GM10266 (cell line): ENCODE results near the gene PFKFB4.

Source experiments
- DNase-seq: peaks from one replicate; pipeline ENCODE4 v3.0.0; 2012; ENCODE audit errors: extremely low spot score
- CTCF ChIP-seq: IDR thresholded peaks from 2 replicates; pipeline ENCODE4 v1.5.1; 2012; ENCODE audit warnings: mild to moderate bottlenecking, low read depth; ENCODE audit not compliant: control insufficient read depth, insufficient read depth; ENCODE audit errors: missing control alignments

Gene PFKFB4

GRCh38 chr3:48472923-48473616, 83.5 kb downstream of the PFKFB4 start:
- TF ChIP-seq CTCF = peak; percentile 42
- peak; percentile 93 for DNase-seq

- no peak for TF ChIP-seq CTCF
- DNase-seq = no peak
Observed at GRCh38 chr3:48472673-48472922, 84.0 kb downstream of the PFKFB4 start.

GRCh38 chr3:48470286-48470685, 86.3 kb downstream of the PFKFB4 start:
- no peak for TF ChIP-seq CTCF
- DNase-seq = no peak

GRCh38 chr3:48469046-48469915, 87.3 kb downstream of the PFKFB4 start:
- no peak for DNase-seq
- TF ChIP-seq CTCF = no peak

GRCh38 chr3:48468329-48468731, 88.3 kb downstream of the PFKFB4 start:
- no peak for TF ChIP-seq CTCF
- no peak for DNase-seq
